GM18502 (cell line): ENCODE measurements around the gene KRTAP4-4.
"Not testable (repeated sequence)": the region's sequence is repeated elsewhere in the genome, so short reads cannot be mapped to it uniquely, and the experiment has no call there.

Source experiments
- ATAC-seq: cut with Tn5 transposase; IDR thresholded peaks from one replicate; pipeline ENCODE4 v1.9.1; 2021; ENCODE audit warnings: mild to moderate bottlenecking; ENCODE audit not compliant: unreplicated experiment, poor library complexity

Gene KRTAP4-4

GRCh38 chr17:41149652-41149985 lies 10.9 kb downstream of the KRTAP4-4 start, which contains the start of gene KRTAP4-5:
Gene KRTAP4-5, minus strand, starts transcription at chr17:41149825. Its CDS starts 58 bp downstream, at chr17:41149767.
- no peak for ATAC-seq

GRCh38 chr17:41148971-41149651 lies 11.4 kb downstream of the KRTAP4-4 start:
- ATAC-seq = not testable (repeated sequence)

- ATAC-seq = no peak
Measured at GRCh38 chr17:41147531-41148204, 12.9 kb downstream of the KRTAP4-4 start.

GRCh38 chr17:41145261-41145660 lies 15.3 kb downstream of the KRTAP4-4 start:
- no peak for ATAC-seq

GRCh38 chr17:41144846-41145245 lies 15.7 kb downstream of the KRTAP4-4 start:
- no peak for ATAC-seq

- no peak for ATAC-seq
Measured at GRCh38 chr17:41141361-41141760, 19.2 kb downstream of the KRTAP4-4 start.

- ATAC-seq = no peak
Measured at GRCh38 chr17:41140360-41141131, 20.0 kb downstream of the KRTAP4-4 start, which contains the start of gene KRTAP4-6. Gene KRTAP4-6, minus strand, starts transcription at chr17:41140544. Its CDS starts 57 bp downstream, at chr17:41140487.

GRCh38 chr17:41139865-41140264 lies 20.7 kb downstream of the KRTAP4-4 start:
- not testable (repeated sequence) for ATAC-seq

- no peak for ATAC-seq
Measured at GRCh38 chr17:41133880-41134735, 26.4 kb downstream of the KRTAP4-4 start.

- no peak for ATAC-seq
Measured at GRCh38 chr17:41131979-41132378, 28.6 kb downstream of the KRTAP4-4 start.

- no peak for ATAC-seq
Measured at GRCh38 chr17:41127371-41127770, 33.2 kb downstream of the KRTAP4-4 start.

GRCh38 chr17:41126412-41126811 lies 34.1 kb downstream of the KRTAP4-4 start:
- no peak for ATAC-seq

GRCh38 chr17:41125064-41125463 lies 35.5 kb downstream of the KRTAP4-4 start:
- no peak for ATAC-seq

- ATAC-seq = not testable (repeated sequence)
Measured at GRCh38 chr17:41123991-41124371, 36.6 kb downstream of the KRTAP4-4 start, which contains the start of gene KRTAP4-12. Gene KRTAP4-12, minus strand, starts transcription at chr17:41124182. Its CDS starts 60 bp downstream, at chr17:41124122.

GRCh38 chr17:41123292-41123990 lies 37.1 kb downstream of the KRTAP4-4 start:
- not testable (repeated sequence) for ATAC-seq

- no peak for ATAC-seq
Measured at GRCh38 chr17:41121742-41122141, 38.8 kb downstream of the KRTAP4-4 start.

- ATAC-seq = not testable (repeated sequence)
Measured at GRCh38 chr17:41119696-41120690, 40.6 kb downstream of the KRTAP4-4 start.

GRCh38 chr17:41118721-41119120 lies 41.8 kb downstream of the KRTAP4-4 start:
- no peak for ATAC-seq
